GM12891 (cell line): Measurements from ENCODE around the gene ABHD14A.

ENCODE experiments used
- PAX5 ChIP-seq: IDR thresholded peaks from 2 replicates; pipeline ENCODE4 v1.6.1; 2011; ENCODE audit warnings: low read length, moderate library complexity, mild to moderate bottlenecking; ENCODE audit not compliant: insufficient read depth, severe bottlenecking
- POLR2A ChIP-seq: IDR thresholded peaks from 2 replicates; pipeline ENCODE4 v1.6.1; 2011; ENCODE audit warnings: low read depth, low read length, control low read depth
- POLR2AphosphoS5 ChIP-seq: IDR thresholded peaks from 2 replicates; pipeline ENCODE4 v1.6.1; 2011; ENCODE audit warnings: low read depth, low read length, control low read depth
- POU2F2 ChIP-seq: IDR thresholded peaks from 2 replicates; pipeline ENCODE4 v1.6.1; 2011; ENCODE audit warnings: low read depth, mild to moderate bottlenecking, control low read depth, low read length, moderate library complexity
- SPI1 ChIP-seq: IDR thresholded peaks from 2 replicates; pipeline ENCODE4 v1.6.1; 2011; ENCODE audit warnings: low read depth, low read length, control low read depth
- TAF1 ChIP-seq: IDR thresholded peaks from 2 replicates; pipeline ENCODE4 v1.6.1; 2011; ENCODE audit warnings: low read depth, low read length, control low read depth

DNA sequence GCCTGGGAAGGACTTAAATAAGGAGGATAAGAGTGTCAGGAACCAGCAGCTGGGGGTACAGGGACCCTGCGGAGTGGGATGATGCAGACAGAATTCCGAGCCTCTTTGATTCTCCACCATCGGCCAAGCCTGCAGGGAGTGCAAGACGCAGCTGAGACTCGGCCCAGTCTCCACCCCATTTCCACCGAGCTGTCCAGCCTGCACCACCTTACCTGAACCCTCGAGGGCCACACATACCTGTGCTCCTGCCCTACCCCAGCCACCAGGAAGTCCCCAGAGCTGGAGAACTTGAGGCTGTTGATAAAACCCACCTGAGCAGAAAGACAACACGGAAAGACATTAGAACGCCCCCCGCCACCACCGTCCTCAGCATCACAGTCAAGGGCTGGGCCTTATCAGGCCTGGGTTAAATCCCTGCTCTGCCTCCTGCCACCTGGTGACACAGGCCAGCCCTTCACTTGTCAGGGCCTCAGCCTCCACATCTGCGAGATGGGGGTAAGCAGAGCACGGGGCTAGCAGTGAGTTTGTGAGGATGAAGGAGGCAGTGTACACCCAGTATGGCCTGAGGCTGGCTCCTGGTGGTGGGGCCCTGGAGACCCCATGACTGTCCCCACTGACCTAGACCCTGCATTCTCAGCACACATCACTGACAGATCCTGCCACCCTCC lies 41.3 kb upstream of the ABHD14A start:
- TF ChIP-seq POLR2AphosphoS5 = no peak
- TF ChIP-seq POLR2A = no peak
- TF ChIP-seq POU2F2 = no peak
- TF ChIP-seq TAF1 = no peak
- no peak for TF ChIP-seq SPI1
- no peak for TF ChIP-seq PAX5
